Measurements from ENCODE around the gene MC2R.
"Not testable (repeated sequence)": the region's sequence is repeated elsewhere in the genome, so short reads cannot be mapped to it uniquely, and the experiment has no call there.

MC2R gene

DNA sequence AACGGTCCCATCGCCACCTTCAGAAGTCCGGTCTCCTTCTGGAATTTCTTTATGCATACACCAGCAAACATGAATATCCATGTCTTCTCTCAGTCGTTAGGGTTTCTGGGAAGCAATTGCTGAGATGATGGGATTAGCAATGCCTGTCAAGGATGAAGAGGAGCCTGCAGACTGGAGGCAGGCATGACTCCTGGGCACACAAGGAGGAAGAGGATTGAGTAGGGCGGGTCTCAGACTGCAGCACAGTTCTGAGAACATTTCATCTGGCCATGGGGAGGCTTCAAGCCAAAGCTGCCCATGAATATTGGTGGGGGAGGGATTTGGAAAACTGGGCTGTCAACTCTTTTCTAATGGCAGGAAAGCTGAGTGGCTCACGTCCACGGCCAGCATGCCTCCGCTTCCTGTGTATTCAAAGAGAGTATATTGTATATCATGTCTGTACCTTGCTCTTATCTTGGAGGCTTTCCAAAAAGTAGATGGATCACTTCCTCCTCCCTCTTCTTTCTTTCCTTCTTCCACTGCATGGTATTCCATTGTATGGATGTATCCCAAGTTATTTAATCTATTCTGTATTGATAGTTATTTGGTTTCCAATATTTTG, 24.5 kb downstream of the MC2R start:
- no peak for DNase-seq

DNA sequence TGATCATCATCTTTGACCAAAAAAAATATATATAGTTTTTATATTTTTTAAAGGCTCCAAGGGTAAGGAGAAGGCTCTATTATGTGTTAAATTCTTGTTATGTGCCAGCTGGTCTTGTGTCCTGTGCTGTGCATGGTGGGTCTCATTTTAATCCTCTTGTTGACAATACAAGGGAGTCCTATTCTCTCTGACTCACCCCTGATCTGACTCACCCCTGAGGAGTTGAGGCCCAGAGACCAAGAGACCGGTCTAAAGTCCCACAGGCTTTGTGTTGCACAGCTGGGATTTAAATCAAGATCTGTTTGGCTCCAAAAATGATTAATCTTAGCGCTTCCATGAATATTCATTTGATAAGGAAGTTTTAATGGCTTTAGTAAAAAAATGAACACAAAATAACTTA, 25.7 kb downstream of the MC2R start:
- DNase-seq, result no peak

DNA sequence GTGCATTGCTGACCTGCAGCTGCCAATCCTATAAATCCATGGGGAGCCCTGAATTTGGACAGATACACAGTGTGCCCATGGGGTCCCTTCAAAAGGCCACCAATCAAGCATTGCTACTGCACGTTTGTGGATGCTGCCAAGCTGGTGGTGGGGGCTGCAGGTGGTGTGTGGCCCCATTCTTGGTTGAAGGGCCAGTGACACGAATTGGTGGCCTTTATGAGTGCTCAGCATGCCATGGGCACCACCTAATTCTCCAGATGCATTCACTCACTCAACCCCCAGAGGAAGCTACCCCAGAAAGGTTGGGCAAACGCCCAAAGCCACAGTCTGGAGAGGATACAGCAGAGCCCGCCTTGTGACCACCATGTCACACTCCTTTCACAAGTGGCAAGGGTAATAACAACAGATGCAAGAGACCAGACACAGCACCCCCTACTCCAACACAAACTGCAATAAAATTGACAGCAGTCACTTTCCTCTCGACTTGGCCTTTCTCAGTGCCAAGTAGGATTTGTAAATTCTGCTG, 27.1 kb downstream of the MC2R start:
- DNase-seq, result no peak

DNA sequence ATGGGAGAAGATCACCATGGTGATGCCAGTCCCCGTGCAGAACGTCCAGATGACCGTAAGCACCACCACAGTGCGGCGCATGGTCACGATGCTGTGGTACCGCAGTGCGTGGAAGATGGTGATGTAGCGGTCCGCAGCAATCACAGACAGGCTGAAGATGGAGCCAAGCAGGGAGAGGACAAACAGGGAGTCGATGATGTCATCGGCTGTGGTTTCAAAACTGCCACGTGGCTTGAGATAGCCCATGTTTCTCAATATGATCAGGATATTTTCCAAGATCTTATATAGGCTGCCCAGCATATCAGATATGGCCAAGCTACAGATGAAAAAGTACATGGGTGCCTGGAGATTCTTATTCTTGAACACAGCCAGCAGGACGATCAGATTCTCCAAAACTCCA, 30.3 kb downstream of the MC2R start:
- DNase-seq, result no peak

DNA sequence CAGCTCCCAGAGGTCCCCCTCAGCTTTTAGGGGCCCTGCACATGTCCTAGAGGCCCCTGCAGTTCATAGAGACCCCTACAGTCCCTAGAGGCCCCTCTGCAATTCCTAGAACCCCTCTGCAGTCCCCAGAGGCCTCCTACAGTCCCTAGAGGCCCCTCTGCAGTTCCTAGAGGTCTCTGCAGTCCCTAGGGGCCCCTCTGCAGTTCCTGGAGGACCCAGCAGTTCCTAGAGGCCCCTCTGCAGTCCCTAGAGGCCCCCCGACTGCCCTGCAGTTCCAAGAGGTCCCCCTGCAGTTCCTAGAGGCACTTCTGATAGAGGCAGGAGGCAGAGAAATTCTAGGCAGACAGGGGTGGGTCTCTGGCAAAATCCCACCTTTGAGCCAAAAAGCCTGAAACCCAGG, 35.4 kb downstream of the MC2R start:
- DNase-seq, result no peak

DNA sequence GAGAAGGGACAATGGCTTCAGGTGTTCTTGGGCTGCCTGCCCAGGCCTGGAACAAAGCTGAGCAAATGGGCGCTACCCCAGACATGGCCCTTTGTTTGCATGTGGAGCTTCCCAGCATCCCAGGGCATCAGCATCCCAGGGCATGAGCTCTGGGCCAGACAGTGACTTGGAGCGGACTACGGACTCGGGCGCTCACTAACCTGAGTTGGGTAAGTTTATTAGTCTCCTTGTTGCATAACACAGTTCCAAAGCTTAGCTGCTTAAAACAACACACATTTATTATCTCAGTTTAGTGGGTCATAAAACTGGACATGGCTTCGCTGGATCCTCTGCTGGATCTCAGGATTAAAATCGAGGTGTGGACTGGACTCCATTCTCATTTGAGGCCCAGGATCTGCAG, 35.8 kb downstream of the MC2R start:
- DNase-seq, result no peak

DNA sequence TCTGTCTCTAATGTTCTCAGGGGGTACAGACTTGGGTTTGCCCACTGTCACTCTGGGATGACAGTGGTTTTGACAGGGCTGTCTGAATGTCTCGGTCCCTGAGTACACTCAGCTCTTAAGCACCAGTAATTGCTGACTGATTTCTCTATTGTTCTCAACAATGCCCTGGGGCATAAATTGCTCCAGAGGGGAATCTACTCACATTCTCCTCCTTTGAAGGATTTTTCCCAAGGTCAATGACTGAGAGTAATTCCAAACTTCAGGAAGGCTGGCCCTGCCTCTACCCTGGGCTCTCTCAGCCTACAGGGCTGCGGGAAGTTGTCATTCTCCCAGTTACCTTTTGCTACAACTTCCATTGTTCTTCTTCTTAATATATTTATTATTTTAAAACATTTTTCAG, 36.5 kb downstream of the MC2R start:
- no peak for DNase-seq

DNA sequence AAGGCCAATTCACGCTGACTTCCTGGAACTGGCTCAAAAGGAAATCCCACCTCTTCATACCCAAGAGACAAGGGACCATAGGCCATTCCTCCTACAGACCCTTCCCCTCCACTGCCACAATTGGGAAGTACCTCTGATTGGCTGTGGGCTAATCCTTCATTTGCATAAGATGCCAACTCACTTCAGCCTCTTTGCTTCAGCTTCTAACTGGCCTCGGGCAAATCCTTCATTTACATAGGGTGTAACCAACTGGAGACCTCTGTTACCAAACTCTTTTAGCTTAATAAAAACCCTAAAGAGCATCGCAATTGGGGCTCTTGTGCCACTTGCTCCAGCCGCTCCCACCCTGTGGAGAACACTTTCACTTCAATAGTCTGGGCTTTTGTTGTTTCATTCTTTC, 38.2 kb downstream of the MC2R start:
- DNase-seq, result no peak

DNA sequence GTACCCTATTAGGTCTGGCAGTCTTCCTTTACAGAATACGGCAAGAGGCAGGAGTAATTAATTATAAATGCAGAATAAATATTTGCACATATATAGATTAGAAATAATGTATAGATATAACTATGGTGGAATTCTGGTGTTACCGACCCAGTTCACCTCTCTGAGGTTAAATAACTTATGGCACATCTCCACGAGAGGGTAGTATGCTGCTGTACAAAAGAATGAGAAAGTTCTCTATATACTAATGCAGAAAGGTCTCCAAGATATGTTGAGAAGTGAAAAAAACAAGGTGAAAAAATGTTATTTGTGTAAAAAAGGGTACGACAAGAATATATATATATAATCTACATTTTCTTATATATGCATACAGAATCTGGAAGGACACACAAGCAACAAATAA, 40.8 kb downstream of the MC2R start:
- DNase-seq, result no peak

DNA sequence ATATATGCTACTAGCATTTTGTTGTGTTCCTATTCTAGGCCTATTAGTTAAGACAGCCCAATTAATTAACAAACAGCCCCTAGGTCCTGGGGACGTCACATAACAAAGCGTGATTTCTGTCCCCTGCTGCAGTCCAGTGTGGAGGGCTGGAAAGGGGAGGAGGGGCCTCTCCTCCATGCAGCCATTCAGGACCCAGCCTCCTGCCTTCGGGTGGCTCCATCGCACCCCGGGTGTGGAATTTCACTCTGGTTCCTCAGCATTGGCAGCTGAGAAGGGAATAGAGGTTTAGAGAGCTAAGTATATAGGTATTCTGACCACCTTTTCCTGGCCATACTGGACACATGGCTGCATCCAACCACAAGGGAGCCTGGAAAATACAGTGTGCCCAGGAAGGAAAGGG, 42.4 kb downstream of the MC2R start:
- no peak for DNase-seq

DNA sequence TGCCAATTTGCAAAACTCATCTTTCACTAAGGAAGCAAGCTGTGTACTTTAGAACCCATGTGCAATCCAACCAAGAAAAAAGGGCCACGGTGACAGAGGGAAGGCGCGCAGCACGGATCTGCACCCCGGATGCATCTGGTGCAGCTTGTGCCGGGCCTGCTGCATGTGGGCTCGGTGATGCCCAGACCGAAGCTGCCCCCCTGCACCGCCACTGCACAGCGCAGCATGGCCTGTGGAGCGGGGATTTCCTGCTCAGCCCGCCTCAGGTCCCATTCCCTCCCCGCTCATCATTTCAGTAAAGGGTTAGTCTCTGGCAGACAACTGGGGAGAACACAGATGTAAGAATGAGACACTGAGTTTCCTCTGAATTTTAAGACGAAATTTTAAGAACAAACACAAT, 43.0 kb downstream of the MC2R start:
- DNase-seq, result no peak

DNA sequence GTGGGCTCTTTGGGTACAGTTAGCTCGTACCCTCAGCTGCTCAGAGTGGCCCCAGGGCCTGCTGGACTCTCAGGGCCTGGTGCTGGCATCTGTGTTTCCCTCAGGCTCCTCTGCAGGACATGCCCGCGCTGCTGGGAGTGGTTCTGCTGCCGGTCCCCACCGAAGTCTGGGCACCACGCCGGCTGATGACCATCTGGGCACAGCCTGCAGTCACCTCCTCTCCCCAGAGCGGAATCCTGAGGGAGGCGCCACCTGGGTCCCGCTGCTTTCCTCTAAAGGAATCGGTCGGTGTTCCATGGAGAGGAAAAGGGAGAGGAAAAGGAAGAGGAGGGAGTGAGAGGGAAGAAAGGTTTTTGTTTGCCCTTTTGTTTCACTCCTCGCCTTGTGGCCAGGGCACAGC, 43.6 kb downstream of the MC2R start:
- DNase-seq, result no peak

DNA sequence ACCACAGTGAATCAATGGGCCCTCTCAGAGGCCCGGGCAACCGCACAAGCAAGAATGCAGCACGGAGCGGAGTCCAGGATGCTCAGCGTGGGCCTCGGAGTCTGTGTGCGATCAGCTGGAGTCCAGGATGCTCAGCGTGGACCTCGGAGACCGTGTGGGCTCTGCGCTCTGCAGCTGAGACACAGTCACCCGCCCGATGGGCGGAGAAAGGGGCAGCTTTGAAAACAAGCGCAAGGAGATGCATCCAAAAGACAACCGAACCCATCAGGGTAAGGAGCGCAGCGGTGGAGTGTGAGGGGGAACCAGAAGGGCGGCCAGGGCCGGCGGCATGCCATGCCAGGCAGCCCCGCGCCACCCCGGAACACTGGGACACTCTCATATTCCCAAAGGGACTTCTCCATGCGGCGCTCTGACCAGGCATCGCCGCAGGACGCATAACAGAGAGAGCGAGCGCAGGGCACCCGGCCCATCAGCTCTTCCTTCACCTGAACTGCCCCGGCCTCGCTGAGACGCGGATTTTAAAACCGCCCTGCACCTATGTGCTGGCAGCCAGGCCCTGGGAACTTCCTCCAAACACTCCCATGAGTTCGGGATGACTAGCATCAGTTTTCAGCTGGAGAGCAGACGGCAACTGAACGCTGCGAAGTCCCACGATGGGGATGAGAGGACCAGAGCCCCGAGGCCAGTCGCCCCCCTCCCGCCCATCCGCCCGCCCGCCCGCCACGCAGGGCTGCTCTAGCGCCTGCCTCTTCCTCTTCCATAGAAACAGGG, 46.6 kb downstream of the MC2R start:
- no peak for DNase-seq

DNA sequence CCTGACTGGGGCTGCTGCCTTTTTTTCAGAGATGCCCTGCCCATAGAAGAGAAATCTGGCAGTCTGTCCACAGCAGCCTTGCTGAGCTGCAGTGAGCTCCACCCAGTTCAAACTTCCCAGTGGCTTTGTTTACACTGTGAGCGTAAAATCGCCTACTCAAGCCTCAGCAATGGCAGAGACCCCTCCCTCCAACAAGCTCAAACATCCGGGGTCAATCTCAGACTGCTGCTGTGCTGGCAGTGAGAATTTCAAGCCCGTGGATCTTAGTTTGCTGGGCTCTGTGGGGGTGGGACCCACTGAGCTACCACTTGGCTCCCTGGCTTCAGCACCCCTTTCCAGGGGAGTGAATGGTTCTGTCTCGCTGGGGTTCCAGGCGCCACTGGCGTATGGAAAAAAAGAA, 52.4 kb downstream of the MC2R start:
- not testable (repeated sequence) for DNase-seq

DNA sequence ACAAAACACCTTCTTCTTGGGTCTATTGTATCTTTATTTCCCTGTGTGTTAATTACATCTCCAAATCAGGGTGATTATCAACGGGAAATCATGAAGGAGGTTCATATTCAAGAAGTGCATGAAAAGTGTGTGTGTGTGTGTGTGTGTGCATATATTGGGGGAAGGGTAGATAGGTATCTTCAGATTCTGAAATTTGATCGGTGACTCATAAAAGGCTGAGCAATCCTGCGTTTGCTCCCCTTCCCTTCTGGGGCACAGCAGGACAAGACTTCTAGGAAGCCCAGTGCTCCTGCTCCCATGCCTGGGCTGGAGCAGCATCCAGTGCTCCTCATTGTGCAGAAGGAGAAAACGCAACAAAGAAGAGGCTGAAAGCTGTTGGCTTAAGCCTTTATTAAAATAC, 65.5 kb downstream of the MC2R start:
- DNase-seq, result no peak

DNA sequence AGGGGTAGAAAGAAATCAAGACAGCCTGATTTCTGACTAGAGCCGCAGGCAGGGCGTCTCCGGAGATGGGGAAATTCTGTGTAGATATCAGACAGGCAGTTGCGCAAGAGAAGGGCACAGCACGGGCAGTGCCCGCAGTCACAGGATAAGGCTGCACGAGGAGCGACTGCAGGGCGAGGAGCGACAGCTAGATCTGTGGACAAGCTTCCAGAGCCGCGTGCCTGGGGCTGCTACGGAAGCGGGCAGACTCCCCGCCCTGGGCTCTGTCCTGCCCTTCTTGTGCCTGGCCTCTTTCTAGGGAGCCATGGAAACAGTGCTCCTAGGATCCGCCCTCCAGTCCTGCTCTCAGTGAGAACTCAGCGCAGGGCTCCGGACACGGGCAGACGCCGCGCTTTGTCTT, 78.8 kb downstream of the MC2R start:
- DNase-seq, result no peak

DNA sequence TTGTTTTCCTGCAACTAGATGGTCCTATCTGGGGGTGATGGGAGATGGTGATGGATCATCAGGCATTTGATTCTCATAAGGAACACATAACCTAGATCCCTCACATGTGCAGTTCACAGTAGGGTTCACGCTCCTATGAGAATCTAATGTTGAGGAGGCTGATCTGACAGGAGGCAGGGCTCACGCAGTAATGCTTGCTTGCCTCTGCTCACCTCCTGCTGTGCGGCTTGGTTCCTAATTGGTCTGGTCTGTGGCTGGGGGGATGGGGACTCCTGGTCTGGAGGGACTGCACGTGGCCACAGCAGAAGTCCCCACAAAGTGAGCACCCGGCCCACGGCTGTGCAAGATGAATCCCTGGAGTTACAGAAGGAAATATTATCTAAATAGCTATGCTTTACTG, 80.1 kb downstream of the MC2R start:
- no peak for DNase-seq

DNA sequence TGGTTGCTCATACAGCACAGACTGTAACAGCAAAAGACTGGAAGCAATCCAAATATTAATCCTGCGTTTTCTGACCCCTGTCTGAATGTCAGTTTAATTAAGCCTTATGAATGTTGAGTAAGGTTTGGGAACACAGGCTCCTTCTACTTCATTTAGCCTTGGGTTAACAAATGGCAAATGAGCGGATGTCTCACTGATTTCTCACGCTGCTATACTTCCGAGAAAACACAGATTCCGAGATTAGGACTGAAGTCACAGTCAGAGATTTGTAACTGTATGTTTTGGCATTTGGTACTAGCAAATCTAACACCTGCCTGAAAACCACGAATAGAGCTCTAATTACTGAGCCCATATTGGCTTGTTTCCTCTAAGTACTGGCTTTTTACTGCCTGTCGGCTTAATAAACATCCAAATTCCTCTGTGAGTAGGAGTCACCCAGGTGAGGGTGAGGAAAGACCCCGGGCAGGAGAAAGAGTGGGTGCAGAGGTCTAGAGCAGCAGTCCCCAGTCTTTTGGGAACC, 80.8 kb downstream of the MC2R start:
- no peak for DNase-seq
